ENCODE results near the gene LSAMP. TPM values are rescaled to one million over a fixed set of nuclear protein-coding genes. Genes with fewer than 3 reads are reported as not detected.

LSAMP gene
- total and polyA plus RNA-seq, 9 of the 15 experiments (the other 6 are each of a cell fraction or from before 2014, with no cell fraction given), result 0.09 to 0.11 TPM; not detected in 7

GRCh38 chr3:115975353-115975752 is 469.9 kb downstream of the LSAMP start (continued):
- peak; percentile 58; the same call in 1 of the 2 replicates for TF ChIP-seq CBFA2T3 (IDR thresholded peaks at IDR 0.05)
- TF ChIP-seq ZSCAN32 (CRISPR knock-in tag; IDR thresholded peaks at IDR 0.05), result no peak
- TF ChIP-seq RNF219 (CRISPR knock-in tag; IDR thresholded peaks at IDR 0.05), result no peak
- TF ChIP-seq ATF3 (IDR thresholded peaks at IDR 0.05), result peak; percentile 74
- no peak for TF ChIP-seq ATF3 (CRISPR knock-in tag; conservative IDR thresholded peaks at IDR 0.05)
- no peak for TF ChIP-seq FOXP4 (CRISPR knock-in tag; IDR thresholded peaks at IDR 0.05; ENCODE audit: borderline replicate concordance)
- no peak for TF ChIP-seq POLR2AphosphoS5 (IDR thresholded peaks at IDR 0.05; ENCODE audit: control insufficient read depth, insufficient read depth, low read depth, low read length)
- TF ChIP-seq ZNF77 (CRISPR knock-in tag; IDR thresholded peaks at IDR 0.05), result no peak
- TF ChIP-seq MECOM (CRISPR knock-in tag; IDR thresholded peaks at IDR 0.05), result no peak
- no peak for TF ChIP-seq EWSR1 (IDR thresholded peaks at IDR 0.05; ENCODE audit: borderline replicate concordance, low read depth, partially characterized antibody)
- no peak for TF ChIP-seq GATA2 (CRISPR knock-in tag; IDR thresholded peaks at IDR 0.05)
- no peak for TF ChIP-seq CLOCK (CRISPR knock-in tag; IDR thresholded peaks at IDR 0.05; ENCODE audit: borderline replicate concordance)
- TF ChIP-seq SMAD4 (CRISPR knock-in tag; conservative IDR thresholded peaks at IDR 0.05), result no peak
- no peak for TF ChIP-seq CTCFL (IDR thresholded peaks at IDR 0.05; ENCODE audit: borderline replicate concordance, insufficient read depth, low read depth, low read length, poor library complexity, severe bottlenecking)
- no peak for TF ChIP-seq THRB (CRISPR knock-in tag; conservative IDR thresholded peaks at IDR 0.05)
- no peak for TF ChIP-seq CHD4 (IDR thresholded peaks at IDR 0.05; ENCODE audit: insufficient read depth, insufficient replicate concordance, low read depth, low read length, poor library complexity, severe bottlenecking)
